Uterus (tissue), 4 donors: ENCODE data around the gene CARMIL3. TPM values are rescaled to one million over a fixed set of nuclear protein-coding genes. Genes with fewer than 3 reads are reported as not detected.

Experiments used
- DNase-seq, 2 donors: peaks; one replicate each; pipeline ENCODE4 v3.0.0-alpha.2; 2019 to 2020
- H3K27ac ChIP-seq, 2 donors: fragments of 200-600 bp; sonication (generic); 1 replicate in 1 of 2; 2 replicates in 1 of 2; pipeline ENCODE4 v1.5.1; 2016 to 2018
- H3K27me3 ChIP-seq, 2 donors: fragments of 200-600 bp; sonication (generic); one replicate each; pipeline ENCODE4 v1.5.1; 2018 to 2019; ENCODE audit warnings: control low read depth in 1 of 2
- H3K36me3 ChIP-seq, 2 donors: fragments of 200-600 bp; sonication (generic); one replicate each; pipeline ENCODE4 v1.5.1; 2019; ENCODE audit warnings: control low read depth in 1 of 2
- H3K4me1 ChIP-seq, 2 donors: fragments of 200-600 bp; sonication (generic); one replicate each; pipeline ENCODE4 v1.5.1; 2018 to 2019; ENCODE audit warnings: control low read depth in 1 of 2
- H3K4me3 ChIP-seq, 2 donors: fragments of 200-600 bp; sonication (generic); 1 replicate in 1 of 2; 2 replicates in 1 of 2; pipeline ENCODE4 v1.5.1; 2018 to 2019; ENCODE audit warnings: mild to moderate bottlenecking in 1 of 2
- H3K9me3 ChIP-seq, 2 donors: fragments of 200-600 bp; sonication (generic); one replicate each; pipeline ENCODE4 v1.5.1; 2019; ENCODE audit warnings: control low read depth in 1 of 2
- POLR2A ChIP-seq, 2 donors: fragments of 450-650 bp; IDR thresholded peaks; one replicate each; pipeline ENCODE4 v1.6.1; 2016; ENCODE audit warnings: antibody characterized with exemption in 2 of 2, mild to moderate bottlenecking in 1 of 2, moderate library complexity in 1 of 2
- intact Hi-C: fragments of 100-400 bp; cut with DNase I; formaldehyde crosslinking; loops from one replicate; pipeline ENCODE4 v1.15.1; 2023; ENCODE audit warnings: low total_unique reads
- total RNA-seq, 4 donors: library from RNA; depleted of rRNA in 3 of 4; stranded (reverse); fragments of >200 nt in 3 of 4; gene quantifications; one replicate each; pipeline versions ENCODE4 v1.1.0 to v1.2.4, GENCODE V29; 2014 to 2023
- TF ChIP-seq, protein P1 (sequence below), 4 experiments: fragments of 200-600 bp in 2 of 4; fragments of 450-650 bp in 2 of 4; sonication (generic) in 2 of 4; IDR thresholded peaks; one replicate each; pipeline ENCODE4 v1.5.1; 2016 to 2019; ENCODE audit warnings: antibody characterized with exemption in 4 of 4, mild to moderate bottlenecking in 2 of 4, moderate library complexity in 1 of 4
- donor health status: DM: yes; HTN: yes; CAD: no.

CARMIL3 gene
- total RNA-seq, 4 donors from 2014 or later, result 0.21 to 0.48 TPM; not detected in 2

DNA sequence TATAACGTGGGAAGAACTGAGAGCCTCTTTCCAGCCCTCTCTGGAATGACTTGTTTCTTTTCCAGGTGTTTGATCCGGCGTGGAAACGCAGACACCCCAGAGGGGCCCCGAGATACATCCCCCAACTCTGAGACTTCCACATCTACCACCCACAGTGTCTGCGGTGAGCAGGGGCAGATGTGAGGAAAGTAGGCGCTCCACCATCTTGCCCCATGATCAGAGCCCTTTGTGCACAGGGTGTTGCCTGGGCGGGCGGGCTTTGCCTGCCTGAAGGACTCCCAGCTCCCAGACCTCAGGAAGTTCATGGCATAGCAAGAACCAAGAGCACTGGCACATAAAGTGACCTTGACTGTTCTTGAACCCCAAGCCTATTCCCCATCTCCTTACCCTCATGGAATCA is 2.8 kb downstream of the CARMIL3 start:
- H3K27me3 ChIP-seq, result no peaks in the 10 kb centered on the region
- intact Hi-C loops, result loop anchor here (5.0 kb wide), 1 partner anchor 38 kb away; the partner anchor contains the start of gene PCK2
- H3K9me3 ChIP-seq, result no peaks in the 10 kb centered on the region
- DNase-seq, result no peak
- TF ChIP-seq POLR2A (IDR thresholded peaks at IDR 0.05), result no peak
- TF ChIP-seq, protein P1, sequence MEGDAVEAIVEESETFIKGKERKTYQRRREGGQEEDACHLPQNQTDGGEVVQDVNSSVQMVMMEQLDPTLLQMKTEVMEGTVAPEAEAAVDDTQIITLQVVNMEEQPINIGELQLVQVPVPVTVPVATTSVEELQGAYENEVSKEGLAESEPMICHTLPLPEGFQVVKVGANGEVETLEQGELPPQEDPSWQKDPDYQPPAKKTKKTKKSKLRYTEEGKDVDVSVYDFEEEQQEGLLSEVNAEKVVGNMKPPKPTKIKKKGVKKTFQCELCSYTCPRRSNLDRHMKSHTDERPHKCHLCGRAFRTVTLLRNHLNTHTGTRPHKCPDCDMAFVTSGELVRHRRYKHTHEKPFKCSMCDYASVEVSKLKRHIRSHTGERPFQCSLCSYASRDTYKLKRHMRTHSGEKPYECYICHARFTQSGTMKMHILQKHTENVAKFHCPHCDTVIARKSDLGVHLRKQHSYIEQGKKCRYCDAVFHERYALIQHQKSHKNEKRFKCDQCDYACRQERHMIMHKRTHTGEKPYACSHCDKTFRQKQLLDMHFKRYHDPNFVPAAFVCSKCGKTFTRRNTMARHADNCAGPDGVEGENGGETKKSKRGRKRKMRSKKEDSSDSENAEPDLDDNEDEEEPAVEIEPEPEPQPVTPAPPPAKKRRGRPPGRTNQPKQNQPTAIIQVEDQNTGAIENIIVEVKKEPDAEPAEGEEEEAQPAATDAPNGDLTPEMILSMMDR (IDR thresholded peaks at IDR 0.05), result no peak
- H3K4me1 ChIP-seq, result peaks cover 0 to 5% of the 10 kb centered on the region in 2 donors
- no peak overlapping the region for H3K27ac ChIP-seq
- H3K4me3 ChIP-seq, result no peak overlapping the region
- H3K36me3 ChIP-seq, result no peaks in the 10 kb centered on the region

DNA sequence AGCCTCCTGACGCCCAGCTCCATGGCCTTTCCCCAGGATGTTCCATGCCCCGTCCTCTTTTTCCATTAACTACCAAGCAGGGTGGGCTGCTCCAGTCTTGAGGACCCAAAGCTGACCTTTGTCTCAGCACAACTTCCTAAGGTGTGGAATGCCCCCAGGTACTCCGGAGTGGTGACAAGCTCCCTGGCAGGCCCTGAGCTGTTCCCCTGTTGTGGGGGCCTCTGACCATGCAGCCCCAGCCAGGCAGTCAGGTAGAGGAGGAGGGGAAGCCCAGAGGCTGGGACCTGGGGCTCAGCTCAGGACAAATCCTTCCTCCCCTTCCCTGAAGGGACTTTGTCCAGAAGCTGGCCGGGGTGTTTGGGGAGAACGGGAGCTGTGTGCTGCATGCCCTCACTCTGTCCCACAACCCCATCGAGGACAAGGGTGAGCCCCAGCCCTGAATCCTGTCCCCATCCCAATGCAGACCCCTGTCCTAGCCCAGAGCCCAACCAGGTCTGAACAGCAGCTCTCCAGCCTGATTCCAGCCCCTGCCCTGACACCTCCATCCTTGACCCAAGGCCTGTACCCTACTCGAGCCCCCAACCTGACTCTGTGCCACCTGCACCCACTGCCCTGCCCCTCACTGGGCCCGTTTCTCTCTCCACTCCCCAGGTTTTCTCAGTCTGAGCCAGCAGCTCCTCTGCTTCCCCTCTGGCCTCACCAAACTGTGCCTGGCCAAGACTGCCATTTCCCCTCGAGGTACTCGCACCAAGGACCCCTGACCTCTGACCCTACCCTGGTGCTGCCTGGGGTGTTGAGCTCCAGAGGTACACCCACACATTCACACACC is 4.4 kb downstream of the CARMIL3 start:
- no peaks in the 10 kb centered on the region for H3K36me3 ChIP-seq
- no peak overlapping the region for H3K4me3 ChIP-seq
- no peak overlapping the region for H3K27ac ChIP-seq
- H3K4me1 ChIP-seq, result peaks cover 0 to 5% of the 10 kb centered on the region in 2 donors
- no peak for TF ChIP-seq POLR2A (IDR thresholded peaks at IDR 0.05)
- TF ChIP-seq, protein P1 (IDR thresholded peaks at IDR 0.05), result no peak
- H3K9me3 ChIP-seq, result no peaks in the 10 kb centered on the region
- intact Hi-C loops, result loop anchor here (5.0 kb wide), 1 partner anchor 36 kb away; the partner anchor contains the start of gene PCK2
- DNase-seq, result no peak
- H3K27me3 ChIP-seq, result no peaks in the 10 kb centered on the region

DNA sequence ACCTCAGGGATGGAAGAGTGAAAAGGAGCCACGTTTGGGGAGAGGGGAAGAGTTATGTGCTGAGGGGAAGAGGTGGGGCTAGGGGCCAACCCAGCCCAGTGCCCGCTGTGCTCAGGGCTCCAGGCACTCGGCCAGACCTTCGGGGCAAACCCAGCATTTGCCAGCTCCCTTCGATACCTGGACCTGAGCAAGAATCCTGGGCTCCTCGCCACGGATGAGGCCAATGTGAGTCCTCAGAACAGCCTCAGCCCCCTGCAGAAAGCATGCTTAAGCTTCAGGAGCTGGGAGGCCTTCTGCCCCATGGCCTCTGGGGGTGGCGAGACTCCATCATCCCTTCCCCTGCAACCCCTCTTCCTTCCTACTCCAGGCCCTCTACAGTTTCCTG is 5.0 kb downstream of the CARMIL3 start:
- H3K36me3 ChIP-seq, result no peaks in the 10 kb centered on the region
- peaks cover 0 to 5% of the 10 kb centered on the region in 2 donors for H3K4me1 ChIP-seq
- TF ChIP-seq, protein P1 (IDR thresholded peaks at IDR 0.05), result no peak
- no peak for TF ChIP-seq POLR2A (IDR thresholded peaks at IDR 0.05)
- H3K27me3 ChIP-seq, result no peaks in the 10 kb centered on the region
- H3K9me3 ChIP-seq, result no peaks in the 10 kb centered on the region
- intact Hi-C loops, result loop anchor here (5.0 kb wide), 1 partner anchor 36 kb away; the partner anchor contains the start of gene PCK2
- H3K27ac ChIP-seq, result no peak overlapping the region
- no peak for DNase-seq
- H3K4me3 ChIP-seq, result no peak overlapping the region

DNA sequence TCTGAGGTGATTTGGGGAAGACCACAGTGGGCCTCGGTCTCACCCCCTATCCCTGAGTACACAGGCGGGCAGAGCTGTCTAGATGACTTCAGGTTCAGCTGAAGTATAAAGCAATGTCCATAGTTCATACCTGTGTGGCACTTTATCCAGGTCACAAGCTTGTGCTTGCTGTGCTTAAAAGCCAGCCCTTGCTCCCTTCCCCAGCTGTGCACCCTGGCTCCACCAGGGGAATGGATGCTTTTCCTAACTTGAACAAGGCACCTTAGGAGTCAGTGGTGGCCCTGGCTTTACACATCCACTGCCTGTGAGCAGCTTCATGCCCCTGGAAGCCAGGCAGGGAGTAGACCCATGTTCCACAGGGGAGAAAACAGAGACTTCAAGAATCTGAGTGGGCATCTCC is 5.5 kb downstream of the CARMIL3 start:
- Histone ChIP-seq H3K36me3 (no peaks in the 10 kb centered on the region), H3K4me3 (no peak overlapping the region), H3K27ac (no peak overlapping the region), H3K27me3 (no peaks in the 10 kb centered on the region), H3K4me1 (peaks cover 0 to under 1% of the 10 kb centered on the region in 2 donors), H3K9me3 (no peaks in the 10 kb centered on the region)
- intact Hi-C loops, result loop anchor here (5.0 kb wide), 1 partner anchor 35 kb away; the partner anchor contains the start of gene PCK2
- no peak for DNase-seq
- TF ChIP-seq, protein P1 (IDR thresholded peaks at IDR 0.05), result no peak
- TF ChIP-seq POLR2A (IDR thresholded peaks at IDR 0.05), result no peak

DNA sequence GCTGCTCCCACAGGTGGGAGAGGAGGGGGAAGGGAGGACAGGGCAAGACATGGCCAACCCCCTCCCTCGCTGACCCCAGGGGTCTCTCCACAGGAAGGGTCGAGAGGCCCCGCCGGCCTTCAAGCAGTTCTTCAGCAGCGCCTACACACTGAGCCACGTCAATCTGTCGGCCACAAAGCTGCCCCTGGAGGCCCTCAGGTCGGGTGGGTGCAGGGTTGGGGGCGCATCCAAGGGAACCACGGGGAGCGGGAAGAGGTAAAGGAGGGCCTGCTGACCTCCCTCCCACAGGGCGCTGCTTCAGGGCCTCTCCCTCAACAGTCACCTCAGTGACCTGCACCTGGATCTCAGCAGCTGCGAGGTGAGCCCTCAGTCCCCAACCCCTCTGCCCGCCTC is 6.1 kb downstream of the CARMIL3 start:
- no peaks in the 10 kb centered on the region for H3K36me3 ChIP-seq
- TF ChIP-seq, protein P1 (IDR thresholded peaks at IDR 0.05), result no peak
- no peak for TF ChIP-seq POLR2A (IDR thresholded peaks at IDR 0.05)
- no peaks in the 10 kb centered on the region for H3K4me1 ChIP-seq
- H3K27ac ChIP-seq, result no peak overlapping the region
- H3K4me3 ChIP-seq, result no peak overlapping the region
- DNase-seq, result no peak
- H3K9me3 ChIP-seq, result no peaks in the 10 kb centered on the region
- H3K27me3 ChIP-seq, result no peaks in the 10 kb centered on the region
- intact Hi-C loops, result loop anchor here (5.0 kb wide), 1 partner anchor 34 kb away; the partner anchor contains the start of gene PCK2
